ENCODE measurements around the gene FUT8. TPM values are rescaled to one million over a fixed set of nuclear protein-coding genes. Genes with fewer than 3 reads are reported as not detected.

The FUT8 gene
- 47.7 and 113 TPM in 2 replicates for total RNA-seq

GRCh38 chr14:65412032-65412846 is at the start of gene FUT8:
Gene FUT8 (plus strand): TSS chr14:65412730. CDS start chr14:65561564, 148,834 bp downstream.

Small RNA genes lying within 50 kb of the gene (small RNA-seq; reads per million reads assigned to genes)
- gene MIR625 (ENCODE audit: low replicate concordance): 0.39 reads per million, percentile 10 among the genes with 10 or more reads in this experiment
